HepG2 (cell line): Measurements from ENCODE around the gene CYP2A7. TPM values are rescaled to one million over a fixed set of nuclear protein-coding genes. Genes with fewer than 3 reads are reported as not detected.
A peak's percentile ranks its signal among the peaks of the same experiment; 100 is the strongest.

Experiments used
- ATF5 ChIP-seq: sonication (generic); formaldehyde crosslinking; IDR thresholded peaks from 2 replicates; pipeline ENCODE4 v1.4.0; 2020; ENCODE audit warnings: mild to moderate bottlenecking, low read depth, missing genetic modification reagents
- ATF7 ChIP-seq, 2 experiments: fragments of 450-650 bp in 1 of 2; sonication (generic) in 1 of 2; formaldehyde crosslinking in 1 of 2; IDR thresholded peaks; 2 replicates each; pipeline versions ENCODE4 v1.4.0 to v1.6.1; 2016 to 2020; ENCODE audit warnings: antibody characterized with exemption in 1 of 2, mild to moderate bottlenecking in 1 of 2, missing genetic modification reagents in 1 of 2
- ATF7-NPFF ChIP-seq: sonication (generic); formaldehyde crosslinking; IDR thresholded peaks from 2 replicates; pipeline ENCODE4 v1.8.1; 2023; ENCODE audit warnings: mild to moderate bottlenecking, low read depth, missing genetic modification reagents, moderate library complexity
- ATM ChIP-seq: fragments of 450-650 bp; IDR thresholded peaks from 2 replicates; pipeline ENCODE4 v1.7.1; 2017; ENCODE audit warnings: mild to moderate bottlenecking, borderline replicate concordance
- E2F1 ChIP-seq: sonication (generic); formaldehyde crosslinking; IDR thresholded peaks from 2 replicates; pipeline ENCODE4 v1.5.0; 2020; ENCODE audit warnings: missing genetic modification reagents
- FOSL1 ChIP-seq: sonication (generic); formaldehyde crosslinking; IDR thresholded peaks from 2 replicates; pipeline ENCODE4 v1.9.0; 2021; ENCODE audit warnings: missing genetic modification reagents, borderline replicate concordance
- HDAC2 ChIP-seq: sonication (generic); formaldehyde crosslinking; IDR thresholded peaks from 2 replicates; pipeline ENCODE4 v1.4.0; 2020; ENCODE audit warnings: missing genetic modification reagents
- IKZF1 ChIP-seq: fragments of 450-650 bp; IDR thresholded peaks from 2 replicates; pipeline ENCODE4 v1.7.1; 2016
- LCORL ChIP-seq, 2 experiments: fragments of 450-650 bp in 1 of 2; sonication (generic) in 1 of 2; formaldehyde crosslinking in 1 of 2; IDR thresholded peaks; 2 replicates each; pipeline versions ENCODE4 v1.5.0 to v1.6.1; 2017 to 2020; ENCODE audit warnings: antibody characterized with exemption in 1 of 2, missing genetic modification reagents in 1 of 2
- MAF1 ChIP-seq: sonication (generic); formaldehyde crosslinking; IDR thresholded peaks from 2 replicates; pipeline ENCODE4 v1.5.0; 2020; ENCODE audit warnings: missing genetic modification reagents, borderline replicate concordance
- MATR3 ChIP-seq: sonication (generic); formaldehyde crosslinking; IDR thresholded peaks from 2 replicates; pipeline ENCODE4 v1.4.0; 2020; ENCODE audit warnings: missing genetic modification reagents
- NFE2 ChIP-seq: sonication (generic); formaldehyde crosslinking; IDR thresholded peaks from 2 replicates; pipeline ENCODE4 v1.4.0; 2020; ENCODE audit warnings: missing genetic modification reagents
- NPAS2 ChIP-seq: sonication (generic); formaldehyde crosslinking; IDR thresholded peaks from 2 replicates; pipeline ENCODE4 v1.8.0; 2022; ENCODE audit warnings: mild to moderate bottlenecking, missing genetic modification reagents, borderline replicate concordance
- PHF21A ChIP-seq: sonication (generic); formaldehyde crosslinking; IDR thresholded peaks from 2 replicates; pipeline ENCODE4 v1.5.0; 2020; ENCODE audit warnings: mild to moderate bottlenecking, missing genetic modification reagents
- SMARCE1 ChIP-seq: fragments of 450-650 bp; IDR thresholded peaks from 2 replicates; pipeline ENCODE4 v1.6.1; 2017; ENCODE audit warnings: borderline replicate concordance
- SRY ChIP-seq: sonication (generic); formaldehyde crosslinking; IDR thresholded peaks from 2 replicates; pipeline ENCODE4 v1.8.0; 2022; ENCODE audit warnings: mild to moderate bottlenecking, missing genetic modification reagents
- TARDBP ChIP-seq: sonication (generic); formaldehyde crosslinking; IDR thresholded peaks from 2 replicates; pipeline ENCODE4 v1.8.0; 2022; ENCODE audit warnings: mild to moderate bottlenecking, missing genetic modification reagents
- ZBTB8A ChIP-seq: sonication (generic); formaldehyde crosslinking; IDR thresholded peaks from 2 replicates; pipeline ENCODE4 v1.4.0; 2020; ENCODE audit warnings: mild to moderate bottlenecking, low read depth, missing genetic modification reagents, borderline replicate concordance
- ZNF362 ChIP-seq: sonication (generic); formaldehyde crosslinking; IDR thresholded peaks from 2 replicates; pipeline ENCODE4 v1.4.0; 2020; ENCODE audit warnings: missing genetic modification reagents, mild to moderate bottlenecking, borderline replicate concordance
- ZNF432 ChIP-seq: sonication (generic); formaldehyde crosslinking; IDR thresholded peaks from 2 replicates; pipeline ENCODE4 v1.5.0; 2020; ENCODE audit warnings: missing genetic modification reagents, mild to moderate bottlenecking, borderline replicate concordance
- ZSCAN12 ChIP-seq: sonication (generic); formaldehyde crosslinking; IDR thresholded peaks from 2 replicates; pipeline ENCODE4 v1.9.0; 2021; ENCODE audit warnings: mild to moderate bottlenecking, missing genetic modification reagents
- ZSCAN29 ChIP-seq: sonication (generic); formaldehyde crosslinking; conservative IDR thresholded peaks from 2 replicates; pipeline ENCODE4 v1.4.0; 2020; ENCODE audit warnings: mild to moderate bottlenecking, missing genetic modification reagents
- polyA plus RNA-seq, 8 experiments: library from polyadenylated mRNA; depleted of rRNA in 3 of 8; stranded (reverse) in 7 of 8; unstranded in 1 of 8; fragments of >200 nt; fragmentation: Illumina TruSeq in 4 of 8; extraction: Trizol in 4 of 8; gene quantifications; 2 replicates each; pipeline versions ENCODE4 v1.2.1 to v1.2.3, GENCODE V29; 2011 to 2016; ENCODE audit warnings: low read depth in 4 of 8, missing spikeins in 1 of 8, mixed read lengths in 1 of 8; ENCODE audit not compliant: insufficient read depth in 1 of 8
- total RNA-seq, 5 experiments: library from RNA; depleted of rRNA; stranded (reverse); fragments of >200 nt; fragmentation: Illumina TruSeq; extraction: Trizol; gene quantifications; 2 replicates each; pipeline ENCODE4 v1.2.3, GENCODE V29; 2016; ENCODE audit warnings: low read depth in 1 of 5
- TF ChIP-seq, protein P1 (sequence below): sonication (generic); formaldehyde crosslinking; IDR thresholded peaks from 2 replicates; pipeline ENCODE4 v1.8.1; 2023; ENCODE audit warnings: missing genetic modification reagents, inconsistent platforms, borderline replicate concordance

CYP2A7 gene
- total and polyA plus RNA-seq, 2 of the 13 experiments (the other 11 are each of a cell fraction or from before 2014, with no cell fraction given): not detected

- TF ChIP-seq ATF7 (IDR thresholded peaks at IDR 0.05): no peak; the same call in 1 of the 2 replicates
- TF ChIP-seq ATF7 (CRISPR knock-in tag; IDR thresholded peaks at IDR 0.05): peak; percentile 80
- no peak for TF ChIP-seq SRY (CRISPR knock-in tag)
- TF ChIP-seq ZSCAN12 (CRISPR knock-in tag): no peak
- TF ChIP-seq, protein P1, sequence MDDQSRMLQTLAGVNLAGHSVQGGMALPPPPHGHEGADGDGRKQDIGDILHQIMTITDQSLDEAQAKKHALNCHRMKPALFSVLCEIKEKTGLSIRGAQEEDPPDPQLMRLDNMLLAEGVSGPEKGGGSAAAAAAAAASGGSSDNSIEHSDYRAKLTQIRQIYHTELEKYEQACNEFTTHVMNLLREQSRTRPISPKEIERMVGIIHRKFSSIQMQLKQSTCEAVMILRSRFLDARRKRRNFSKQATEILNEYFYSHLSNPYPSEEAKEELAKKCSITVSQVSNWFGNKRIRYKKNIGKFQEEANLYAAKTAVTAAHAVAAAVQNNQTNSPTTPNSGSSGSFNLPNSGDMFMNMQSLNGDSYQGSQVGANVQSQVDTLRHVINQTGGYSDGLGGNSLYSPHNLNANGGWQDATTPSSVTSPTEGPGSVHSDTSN: no peak
- TF ChIP-seq ATF7-NPFF: no peak
- no peak for TF ChIP-seq MAF1 (CRISPR knock-in tag)
- peak; percentile 99 for TF ChIP-seq FOSL1 (CRISPR knock-in tag)
- no peak for TF ChIP-seq LCORL (IDR thresholded peaks at IDR 0.05)
- TF ChIP-seq LCORL (CRISPR knock-in tag; IDR thresholded peaks at IDR 0.05): peak; percentile 92
- TF ChIP-seq TARDBP (CRISPR knock-in tag): peak; percentile 80
- TF ChIP-seq NFE2 (CRISPR knock-in tag): peak; percentile 82
- no peak for TF ChIP-seq ATM
- no peak for TF ChIP-seq ZNF432 (CRISPR knock-in tag)
- no peak for TF ChIP-seq ZBTB8A (CRISPR knock-in tag)
- peak; percentile 56; the same call in 1 of the 2 replicates for TF ChIP-seq ZNF362 (CRISPR knock-in tag)
- TF ChIP-seq MATR3 (CRISPR knock-in tag): no peak
- no peak for TF ChIP-seq NPAS2
- 0 out of 2 replicates have a peak, but pooled peaks have one; percentile 51 for TF ChIP-seq ZSCAN29 (CRISPR knock-in tag)
- TF ChIP-seq E2F1 (CRISPR knock-in tag): no peak
- peak; percentile 88 for TF ChIP-seq PHF21A (CRISPR knock-in tag)
- TF ChIP-seq ATF5: no peak
- TF ChIP-seq IKZF1: no peak
- TF ChIP-seq HDAC2 (CRISPR knock-in tag): peak; percentile 90
- TF ChIP-seq SMARCE1: no peak
Measured at GRCh38 chr19:40921005-40921897, 39.2 kb upstream of the CYP2A7 start (continued).
